H1 (cell line): ENCODE measurements around the gene CD81. TPM values are rescaled to one million over a fixed set of nuclear protein-coding genes. Genes with fewer than 3 reads are reported as not detected.

Experiments used
- BACH1 ChIP-seq: IDR thresholded peaks from 2 replicates; pipeline ENCODE4 v1.6.1; 2012; ENCODE audit warnings: low read length, improper control_type of control experiment
- CBX8 ChIP-seq: fragments of 300-800, 300-1000 bp; sonication (generic); IDR thresholded peaks from 2 replicates; pipeline ENCODE4 v1.7.1; 2016; ENCODE audit warnings: low read depth, low read length, borderline replicate concordance
- CHD7 ChIP-seq: fragments of 300-600 bp; sonication (generic); IDR thresholded peaks from 2 replicates; pipeline ENCODE4 v1.7.1; 2012; ENCODE audit warnings: low read length, moderate library complexity, mild to moderate bottlenecking, inconsistent platforms; ENCODE audit not compliant: insufficient replicate concordance
- EZH2 ChIP-seq: fragments of 200-600 bp; sonication (generic); IDR thresholded peaks from 2 replicates; pipeline ENCODE4 v1.7.1; 2012; ENCODE audit warnings: low read depth, mild to moderate bottlenecking, moderate library complexity, low read length, inconsistent platforms; ENCODE audit not compliant: severe bottlenecking
- GTF2F1 ChIP-seq: IDR thresholded peaks from 2 replicates; pipeline ENCODE4 v1.6.1; 2012; ENCODE audit warnings: low read depth, low read length, improper control_type of control experiment, borderline replicate concordance
- HDAC2 ChIP-seq, 2 experiments: fragments of 300-600 bp in 1 of 2; sonication (generic) in 1 of 2; IDR thresholded peaks; 2 replicates each; pipeline ENCODE4 v1.6.1; 2011 to 2012; ENCODE audit warnings: low read depth in 2 of 2, low read length in 2 of 2, mild to moderate bottlenecking in 2 of 2, moderate library complexity in 2 of 2, borderline replicate concordance in 1 of 2, inconsistent platforms in 1 of 2
- KDM1A ChIP-seq: fragments of 200-600, 300-600 bp; sonication (generic); IDR thresholded peaks from 2 replicates; pipeline ENCODE4 v1.7.1; 2016; ENCODE audit warnings: mild to moderate bottlenecking, low read length, borderline replicate concordance
- KDM5A ChIP-seq: fragments of 200-600 bp; IDR thresholded peaks from 2 replicates; pipeline ENCODE4 v1.7.1; 2012; ENCODE audit warnings: mild to moderate bottlenecking, low read length, inconsistent platforms, mixed read lengths
- POU5F1 ChIP-seq: IDR thresholded peaks from 2 replicates; pipeline ENCODE4 v1.6.1; 2011; ENCODE audit warnings: low read depth, mild to moderate bottlenecking, low read length, moderate library complexity
- SIRT6 ChIP-seq: IDR thresholded peaks from one replicate; pipeline ENCODE4 v1.7.1; 2012; ENCODE audit warnings: low read length, inconsistent platforms
- SUZ12 ChIP-seq: fragments of 200-600 bp; sonication (generic); IDR thresholded peaks from 2 replicates; pipeline ENCODE4 v1.6.1; 2012; ENCODE audit warnings: mild to moderate bottlenecking, inconsistent platforms, low read length, moderate library complexity, mixed read lengths
- polyA plus RNA-seq, 7 experiments: library from polyadenylated mRNA; depleted of rRNA in 3 of 7; stranded (reverse) in 5 of 7; unstranded in 2 of 7; fragments of >200 nt in 5 of 7; fragments of 200-250 nt in 2 of 7; gene quantifications; 1 replicate in 5 of 7; 2 replicates in 1 of 7; 4 replicates in 1 of 7; pipeline versions ENCODE4 v1.2.1 to v1.2.3, GENCODE V29; 2011 to 2013; ENCODE audit warnings: missing spikeins in 2 of 7, mixed read lengths in 2 of 7
- total RNA-seq: library from RNA; stranded (reverse); fragmentation: NEBNext Ultra II Directional; extraction: Animal tissue kit (Norgen Biotek cat#: 25700); gene quantifications from 2 replicates; pipeline ENCODE4 v1.2.1, GENCODE V29; 2021

The CD81 gene
- total and polyA plus RNA-seq, 2 of the 8 experiments (the other 6 are each of a cell fraction or from before 2014, with no cell fraction given): 238 to 309 TPM

GRCh38 chr11:2426826-2427521, 49.9 kb downstream of the CD81 start (continued):
- TF ChIP-seq SUZ12 (no peak), BACH1 (no peak), CBX8 (no peak), SIRT6 (no peak), HDAC2 (IDR thresholded peaks at IDR 0.05; ENCODE audit: borderline replicate concordance in 1 of 2, low read depth in 2 of 2, low read length in 2 of 2) (no peak), KDM1A (no peak), CHD7 (no peak), GTF2F1 (no peak), POU5F1 (no peak), KDM5A (no peak), EZH2 (no peak)
